Mesothelial cell of epicardium (in vitro differentiated cells): Measurements from ENCODE around the gene ACTRT2. TPM values are rescaled to one million over a fixed set of nuclear protein-coding genes. Genes with fewer than 3 reads are reported as not detected.
A peak's percentile ranks its signal among the peaks of the same experiment; 100 is the strongest.

Experiments
- DNase-seq, 2 experiments: peaks; one replicate each; pipeline ENCODE4 v3.0.0; 2021; ENCODE audit warnings: low spot score in 2 of 2; ENCODE audit not compliant: unreplicated experiment in 2 of 2
- H3K27ac Mint-ChIP-seq: 2 replicates; pipeline ENCODE4 v1.8.0; 2021; ENCODE audit warnings: mixed read lengths
- H3K27me3 Mint-ChIP-seq: 2 replicates; pipeline ENCODE4 v1.8.0; 2021; ENCODE audit warnings: low read depth, mixed read lengths
- H3K36me3 Mint-ChIP-seq: 2 replicates; pipeline ENCODE4 v1.8.0; 2021; ENCODE audit warnings: mixed read lengths
- H3K4me1 Mint-ChIP-seq: 2 replicates; pipeline ENCODE4 v1.8.0; 2021; ENCODE audit warnings: mixed read lengths
- H3K4me3 Mint-ChIP-seq: 2 replicates; pipeline ENCODE4 v1.8.0; 2021; ENCODE audit warnings: mild to moderate bottlenecking, moderate library complexity, mixed read lengths
- H3K9me3 Mint-ChIP-seq: 2 replicates; pipeline ENCODE4 v1.8.0; 2021; ENCODE audit warnings: mixed read lengths
- CTCF ChIP-seq: fragments of 200-600 bp; sonication (generic); IDR thresholded peaks from one replicate; pipeline ENCODE4 v1.5.0; 2021; ENCODE audit warnings: antibody characterized with exemption; ENCODE audit not compliant: unreplicated experiment
- total RNA-seq: library from RNA; stranded (reverse); gene quantifications from 3 replicates; pipeline ENCODE4 v1.2.1, GENCODE V29; 2021

The ACTRT2 gene
- total RNA-seq, 1 donor from 2014 or later, result not detected

GRCh38 chr1:2982615-2983318 is 38.5 kb upstream of the ACTRT2 start:
- TF ChIP-seq CTCF, result no peak
- no peak overlapping the region for H3K4me3 Mint-ChIP-seq
- DNase-seq, result peak in 1 of 2 experiments; percentile 10
- H3K27me3 Mint-ChIP-seq, result no peaks in the 10 kb centered on the region
- H3K27ac Mint-ChIP-seq, result no peak overlapping the region
- peaks cover 24% of the 10 kb centered on the region for H3K9me3 Mint-ChIP-seq
- H3K4me1 Mint-ChIP-seq, result no peaks in the 10 kb centered on the region
- peaks cover 5% of the 10 kb centered on the region for H3K36me3 Mint-ChIP-seq

- DNase-seq, result no peak
- H3K27ac Mint-ChIP-seq, result no peak overlapping the region
Observed at GRCh38 chr1:2983319-2983705, 38.0 kb upstream of the ACTRT2 start.

GRCh38 chr1:2983706-2984398 is 37.4 kb upstream of the ACTRT2 start:
- Mint-ChIP-seq H3K36me3 (peaks cover 5% of the 10 kb centered on the region), H3K9me3 (peaks cover 29% of the 10 kb centered on the region), H3K27ac (no peak overlapping the region), H3K4me3 (no peak overlapping the region), H3K4me1 (no peaks in the 10 kb centered on the region), H3K27me3 (no peaks in the 10 kb centered on the region)
- DNase-seq, result peak in 1 of 2 experiments; percentile 7
- TF ChIP-seq CTCF, result no peak

More at GRCh38 chr1:2983319-2983705, 38.0 kb upstream of the ACTRT2 start:
- H3K4me1 Mint-ChIP-seq, result no peaks in the 10 kb centered on the region
- no peak for TF ChIP-seq CTCF
- no peak overlapping the region for H3K4me3 Mint-ChIP-seq
- peaks cover 25% of the 10 kb centered on the region for H3K9me3 Mint-ChIP-seq
- H3K27me3 Mint-ChIP-seq, result no peaks in the 10 kb centered on the region
- H3K36me3 Mint-ChIP-seq, result peaks cover 5% of the 10 kb centered on the region

GRCh38 chr1:2984399-2985061 is 36.7 kb upstream of the ACTRT2 start:
- no peak for DNase-seq
- TF ChIP-seq CTCF, result no peak
- Mint-ChIP-seq H3K27ac (no peak overlapping the region), H3K36me3 (peaks cover 8% of the 10 kb centered on the region), H3K27me3 (no peaks in the 10 kb centered on the region), H3K4me3 (no peak overlapping the region), H3K9me3 (peaks cover 36% of the 10 kb centered on the region), H3K4me1 (no peaks in the 10 kb centered on the region)

- no peak for TF ChIP-seq CTCF
- H3K27ac Mint-ChIP-seq, result no peak overlapping the region
- no peaks in the 10 kb centered on the region for H3K4me1 Mint-ChIP-seq
- peak in 1 of 2 experiments; percentile 16 for DNase-seq
- H3K36me3 Mint-ChIP-seq, result peaks cover 8% of the 10 kb centered on the region
- H3K9me3 Mint-ChIP-seq, result peaks cover 37% of the 10 kb centered on the region
- H3K4me3 Mint-ChIP-seq, result no peak overlapping the region
- H3K27me3 Mint-ChIP-seq, result no peaks in the 10 kb centered on the region
Observed at GRCh38 chr1:2985067-2985561, 36.2 kb upstream of the ACTRT2 start.
